HG03097 (cell line): ENCODE measurements around the gene DGKB.

ENCODE experiments used
- ATAC-seq: cut with Tn5 transposase; IDR thresholded peaks from one replicate; pipeline ENCODE4 v1.9.1; 2021; ENCODE audit not compliant: unreplicated experiment, low FRiP score

DGKB gene

DNA sequence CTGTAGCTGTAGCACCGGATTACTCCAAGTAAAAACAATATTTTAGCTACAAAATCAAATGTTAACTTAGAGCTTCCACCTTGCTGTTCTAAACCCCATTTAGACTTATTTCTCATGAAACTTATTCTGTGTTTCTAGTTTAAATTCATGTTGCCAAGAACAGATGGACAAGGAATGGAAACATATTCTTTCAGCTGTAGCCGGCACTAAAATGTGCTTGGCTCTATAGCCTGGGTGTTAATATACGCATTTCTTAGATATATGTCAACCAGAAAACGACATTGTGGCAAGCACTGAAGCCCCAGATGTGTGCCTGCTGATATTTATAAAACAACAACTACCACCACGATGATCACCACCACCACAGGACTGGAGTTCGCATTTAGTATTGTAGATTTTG is 722.8 kb downstream of the DGKB start:
- no peak for ATAC-seq

DNA sequence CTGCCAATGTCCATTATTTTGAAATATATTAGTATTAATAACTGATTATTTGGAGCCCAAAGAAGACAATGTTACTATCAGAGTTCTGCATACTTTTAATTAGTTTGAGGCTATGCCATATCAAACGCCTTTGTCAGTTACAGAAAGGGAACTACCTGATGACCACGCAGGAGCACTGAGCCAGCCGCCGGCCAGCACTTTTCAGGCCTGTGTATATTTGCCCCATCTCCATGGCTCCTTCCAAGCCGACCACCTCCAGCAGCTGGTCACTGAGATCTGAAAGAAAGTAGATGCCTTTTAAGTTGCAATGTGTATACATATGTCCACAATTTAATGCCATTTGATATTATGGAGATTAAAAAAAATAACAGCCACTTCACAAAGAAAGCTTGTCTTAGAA is 724.7 kb downstream of the DGKB start:
- ATAC-seq = no peak

DNA sequence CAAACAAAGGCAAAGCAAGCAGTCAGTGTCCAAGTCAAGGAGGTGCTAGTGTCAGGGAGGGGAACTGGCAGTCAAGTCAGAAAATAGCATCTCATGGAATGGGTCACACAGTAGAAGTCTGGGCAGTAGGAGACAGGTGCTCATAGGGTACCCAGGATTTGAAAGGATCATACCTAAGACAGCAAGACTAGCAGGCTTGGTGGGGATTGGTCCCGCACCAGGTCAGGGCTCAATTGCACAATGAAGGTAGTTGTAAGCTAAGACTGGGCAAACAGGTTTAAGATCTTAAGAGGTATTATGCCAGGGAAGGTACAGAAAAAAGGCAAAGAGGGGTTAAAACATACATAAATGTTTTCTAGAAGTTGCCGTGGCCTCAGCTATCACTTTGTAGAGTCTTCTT is 731.7 kb downstream of the DGKB start:
- ATAC-seq = no peak

DNA sequence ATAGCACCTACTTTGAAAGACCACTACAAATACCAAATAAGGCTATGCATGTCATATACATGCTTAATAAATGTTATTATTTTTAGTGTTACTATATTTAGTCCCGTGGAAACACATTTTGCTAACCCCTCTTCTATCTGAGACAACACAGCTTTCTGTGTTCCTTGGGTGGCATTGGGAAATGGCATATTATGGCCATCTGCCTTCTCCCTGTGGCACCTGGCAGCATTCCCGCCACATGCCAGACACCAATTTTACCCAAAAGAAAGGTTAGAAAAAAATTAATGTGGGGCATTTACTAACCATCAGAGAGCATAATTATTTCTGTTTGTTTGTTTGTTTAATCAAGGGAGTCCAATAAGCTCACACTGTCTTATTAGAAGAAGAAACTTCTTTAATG is 744.4 kb downstream of the DGKB start:
- no peak for ATAC-seq

DNA sequence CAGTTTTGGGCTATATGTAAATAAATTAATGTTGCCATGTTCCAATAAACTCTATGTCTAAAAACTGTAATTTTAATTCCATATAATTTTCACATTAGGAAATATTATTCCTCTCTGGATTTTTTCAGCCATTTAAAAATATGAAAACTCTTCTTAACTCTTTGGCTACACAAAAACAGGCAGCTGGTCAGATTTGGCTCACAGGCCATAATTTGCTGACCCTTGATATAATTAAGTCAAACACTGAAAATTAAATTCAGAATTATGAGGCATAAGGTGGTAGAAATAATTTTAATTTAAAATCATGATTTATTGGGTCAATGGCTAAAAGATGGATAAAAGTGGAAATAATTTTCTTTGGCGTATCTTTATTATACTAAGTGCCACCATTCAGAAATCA is 746.1 kb downstream of the DGKB start:
- ATAC-seq = no peak

DNA sequence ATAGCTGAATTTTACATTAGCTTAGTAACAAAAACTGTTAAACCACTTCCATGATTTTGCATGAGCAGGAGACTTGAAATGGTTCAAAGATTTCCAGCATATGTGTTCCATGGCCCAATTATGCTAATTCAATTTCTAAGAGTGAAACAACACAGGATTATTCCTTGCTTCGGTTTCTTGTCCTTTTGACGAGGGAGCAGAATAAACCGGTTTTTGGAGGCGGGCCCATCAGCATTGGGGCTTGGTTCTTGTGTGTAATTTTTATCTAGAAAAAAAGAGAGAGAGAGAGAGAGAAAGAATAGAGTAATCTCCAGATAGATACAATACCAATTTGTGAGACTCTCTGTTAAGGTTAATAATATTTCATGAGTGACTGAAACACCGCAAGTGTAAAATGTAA is 753.6 kb downstream of the DGKB start:
- no peak for ATAC-seq

DNA sequence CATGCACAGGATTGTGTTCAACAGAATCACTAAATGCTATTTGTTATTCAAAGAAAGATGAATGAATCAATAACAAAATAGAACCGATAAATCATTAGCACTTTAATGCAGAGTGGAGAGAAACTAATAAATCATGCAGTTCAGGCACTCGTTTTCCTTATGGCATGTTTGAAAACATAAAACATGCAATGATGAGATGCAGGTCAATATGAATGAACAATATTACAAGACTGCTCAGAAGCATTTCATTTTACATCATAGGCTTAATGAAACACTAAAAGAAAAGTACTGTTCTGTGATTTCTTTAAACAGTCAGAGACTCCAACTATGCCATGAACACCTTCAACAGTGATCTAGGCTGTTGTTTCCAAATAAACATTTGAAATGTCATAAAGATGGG is 755.0 kb downstream of the DGKB start:
- no peak for ATAC-seq

DNA sequence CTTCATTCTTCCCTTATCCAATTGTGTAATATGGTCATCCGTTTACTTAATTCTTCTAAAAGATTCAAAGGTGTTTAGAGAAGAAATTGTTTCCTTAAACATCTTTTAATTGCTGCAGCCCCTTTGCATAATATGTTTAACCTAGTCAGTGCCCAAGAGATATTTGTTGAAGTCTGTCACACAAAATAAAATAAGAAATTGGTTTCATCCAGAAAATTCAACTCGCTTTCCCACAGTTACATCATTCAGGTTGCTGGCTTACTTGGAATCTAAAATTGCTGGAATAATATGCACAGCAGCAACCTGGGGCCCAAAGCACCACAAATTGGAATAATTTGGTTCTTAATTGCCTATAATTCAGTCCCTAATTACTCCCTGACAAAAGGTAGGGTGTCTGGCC is 758.0 kb downstream of the DGKB start:
- no peak for ATAC-seq

DNA sequence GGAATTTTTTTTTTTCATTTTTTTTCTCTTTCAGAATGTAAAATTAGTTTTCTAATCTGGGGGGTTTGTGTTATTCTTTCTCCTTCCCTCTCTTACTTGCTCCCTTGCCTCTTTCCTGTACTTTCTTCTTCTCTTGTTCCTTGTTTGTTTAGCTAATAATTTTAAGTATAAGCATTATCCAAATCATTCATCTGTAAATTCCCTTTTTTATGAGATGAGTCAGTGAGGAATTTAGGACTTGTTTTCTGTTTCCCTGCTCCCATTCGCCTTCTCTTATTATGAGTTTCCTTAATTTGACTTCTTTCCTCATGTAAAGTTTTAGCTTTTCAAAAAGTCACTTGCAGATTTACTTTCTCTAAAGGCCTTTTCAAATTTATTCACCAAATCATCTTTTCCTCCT is 758.4 kb downstream of the DGKB start:
- ATAC-seq = no peak

DNA sequence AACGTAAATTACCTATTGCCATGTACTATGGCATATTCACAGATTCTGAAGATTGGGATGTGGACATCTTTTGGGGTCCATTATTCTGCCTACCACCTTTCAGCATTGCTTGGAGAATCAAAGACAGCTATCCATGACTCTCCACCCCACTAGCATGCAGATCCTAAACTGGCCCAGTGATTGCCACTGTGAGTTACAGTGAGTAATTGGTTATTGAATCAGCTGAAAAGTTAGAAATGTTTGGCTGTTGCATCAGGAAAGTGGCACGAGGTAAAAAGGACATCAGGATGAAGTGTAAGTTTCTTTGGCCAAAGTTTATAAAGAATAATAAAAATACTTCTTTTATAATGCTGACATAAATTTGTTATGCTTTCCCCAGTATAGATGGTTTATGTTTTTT is 764.9 kb downstream of the DGKB start:
- ATAC-seq = no peak

DNA sequence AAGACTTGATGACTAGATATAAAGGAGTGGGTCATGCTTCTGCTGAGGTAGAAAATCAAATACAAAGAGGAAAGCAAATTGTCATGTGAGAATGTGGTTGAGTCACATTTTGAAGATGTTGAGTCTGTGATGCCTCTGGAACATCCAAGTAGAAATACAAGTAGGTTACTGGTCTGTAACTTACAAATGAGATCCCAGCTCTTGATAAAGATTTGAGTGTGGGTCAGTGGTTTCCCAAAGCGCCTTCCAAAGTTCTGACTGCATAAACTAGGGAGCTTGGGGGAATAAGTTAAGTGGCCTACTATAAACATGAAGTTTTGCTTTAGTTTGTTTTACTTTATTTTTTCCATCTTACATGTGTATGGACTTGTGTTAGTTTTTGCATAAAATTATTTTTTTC is 768.8 kb downstream of the DGKB start:
- ATAC-seq = no peak

DNA sequence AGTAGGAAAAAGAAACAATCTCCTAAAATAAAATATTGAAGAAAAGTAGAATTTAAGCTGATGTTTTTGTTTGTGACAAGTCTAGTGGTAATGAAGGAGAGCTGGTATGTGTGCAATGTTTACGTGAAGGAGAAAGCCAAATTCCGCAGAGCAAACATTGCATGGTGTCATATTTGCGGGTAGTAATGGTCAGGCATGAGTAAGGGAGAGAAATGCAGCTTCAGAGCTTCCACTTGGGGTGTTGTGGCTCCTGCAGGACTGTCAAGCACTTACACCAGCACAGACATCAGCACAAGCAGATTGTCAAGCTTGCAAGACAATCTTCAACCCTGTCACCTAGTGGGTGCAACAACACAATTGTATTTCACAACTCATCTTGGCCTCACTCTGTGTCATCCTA is 776.6 kb downstream of the DGKB start:
- ATAC-seq = no peak

DNA sequence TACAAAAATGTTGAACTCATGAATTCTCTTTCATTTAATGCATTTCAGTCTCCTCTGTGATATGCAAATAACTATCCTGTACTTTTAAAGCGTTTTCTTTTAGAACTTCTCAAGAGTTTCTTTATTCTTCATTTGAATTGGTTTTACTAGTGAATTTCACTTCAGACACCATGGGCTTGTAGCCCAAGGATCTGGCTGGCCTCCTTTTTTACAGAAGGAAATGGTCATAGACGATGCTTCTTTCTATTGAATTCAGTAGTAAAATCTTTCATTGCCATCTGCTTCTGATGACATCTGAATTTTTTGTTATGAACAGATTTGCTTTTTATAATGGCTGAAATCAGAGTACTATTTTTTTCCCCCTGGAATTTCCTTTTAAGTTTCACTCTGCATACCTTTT is 777.8 kb downstream of the DGKB start:
- no peak for ATAC-seq

DNA sequence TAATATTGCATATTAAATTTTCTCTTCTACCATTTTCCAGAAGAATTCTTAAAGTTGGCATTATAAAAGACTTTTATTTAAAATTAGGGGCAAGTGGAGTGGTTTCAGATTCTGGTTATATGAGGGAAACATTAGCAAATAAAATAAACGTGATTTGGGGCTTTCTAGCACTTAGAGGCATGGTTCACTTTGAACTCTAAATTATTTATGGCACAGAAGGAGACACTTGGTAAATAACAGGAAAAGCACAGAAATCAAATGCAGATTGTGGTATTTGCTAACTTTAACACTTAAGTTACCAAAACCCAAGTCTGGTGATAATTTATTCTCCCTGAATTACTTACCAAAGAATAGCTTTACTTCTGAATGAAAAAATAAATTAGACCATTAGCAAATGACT is 778.6 kb downstream of the DGKB start:
- no peak for ATAC-seq

DNA sequence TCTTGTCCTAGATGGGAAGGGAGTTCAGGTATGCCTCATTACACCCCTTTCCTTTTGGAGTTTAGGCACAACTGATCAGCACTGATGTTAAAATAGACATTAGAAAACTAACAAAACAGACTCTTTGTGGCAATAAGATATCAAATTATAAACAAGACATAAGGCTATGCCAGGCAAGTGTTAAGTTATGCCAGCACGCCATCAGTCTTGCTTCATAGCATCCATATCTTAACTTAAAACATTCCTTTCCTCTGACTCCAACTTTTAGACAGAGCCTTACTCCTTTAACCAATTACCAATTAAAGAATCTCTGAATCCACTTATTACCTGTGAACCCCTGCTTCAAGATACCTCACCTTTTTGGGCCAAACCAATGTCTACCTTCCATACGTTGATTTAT is 786.9 kb downstream of the DGKB start:
- ATAC-seq = no peak

DNA sequence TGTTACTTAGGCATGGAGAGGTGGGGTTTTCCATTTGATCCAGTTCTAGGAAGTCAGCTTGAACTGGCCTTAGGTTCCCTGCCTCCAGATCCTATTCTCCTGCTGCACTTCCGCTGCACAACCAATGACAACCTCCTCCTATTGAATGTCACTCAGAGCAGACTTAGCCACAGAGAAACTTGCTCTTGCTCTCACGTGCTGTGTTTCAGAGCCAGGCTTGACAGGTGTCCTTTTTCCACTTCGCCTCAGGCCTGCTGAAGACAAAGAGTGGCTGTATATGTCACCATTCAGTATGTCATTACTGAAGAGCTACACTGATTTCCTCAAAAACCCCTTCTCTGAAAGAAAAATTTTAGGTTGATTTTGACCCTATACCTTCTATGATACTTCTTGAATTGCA is 797.7 kb downstream of the DGKB start:
- ATAC-seq = no peak

DNA sequence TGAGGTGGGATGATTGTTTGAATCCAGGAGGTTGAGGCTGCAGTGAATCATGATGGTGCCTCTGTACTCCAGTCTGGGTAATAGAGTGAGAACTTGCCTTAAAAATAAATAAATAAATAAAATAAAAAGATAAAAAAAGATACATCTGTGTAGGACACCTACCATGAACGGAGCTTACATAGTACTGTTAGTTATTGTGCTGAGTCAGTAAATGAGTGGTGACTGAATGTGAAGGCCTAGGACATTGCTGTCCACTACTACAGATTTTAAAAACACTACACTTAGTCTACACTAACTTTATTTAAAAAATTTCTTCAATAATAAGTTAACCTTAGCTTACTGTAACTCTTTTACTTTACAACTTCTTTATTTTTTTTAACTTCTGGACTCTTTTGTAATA is 806.4 kb downstream of the DGKB start:
- ATAC-seq = no peak

DNA sequence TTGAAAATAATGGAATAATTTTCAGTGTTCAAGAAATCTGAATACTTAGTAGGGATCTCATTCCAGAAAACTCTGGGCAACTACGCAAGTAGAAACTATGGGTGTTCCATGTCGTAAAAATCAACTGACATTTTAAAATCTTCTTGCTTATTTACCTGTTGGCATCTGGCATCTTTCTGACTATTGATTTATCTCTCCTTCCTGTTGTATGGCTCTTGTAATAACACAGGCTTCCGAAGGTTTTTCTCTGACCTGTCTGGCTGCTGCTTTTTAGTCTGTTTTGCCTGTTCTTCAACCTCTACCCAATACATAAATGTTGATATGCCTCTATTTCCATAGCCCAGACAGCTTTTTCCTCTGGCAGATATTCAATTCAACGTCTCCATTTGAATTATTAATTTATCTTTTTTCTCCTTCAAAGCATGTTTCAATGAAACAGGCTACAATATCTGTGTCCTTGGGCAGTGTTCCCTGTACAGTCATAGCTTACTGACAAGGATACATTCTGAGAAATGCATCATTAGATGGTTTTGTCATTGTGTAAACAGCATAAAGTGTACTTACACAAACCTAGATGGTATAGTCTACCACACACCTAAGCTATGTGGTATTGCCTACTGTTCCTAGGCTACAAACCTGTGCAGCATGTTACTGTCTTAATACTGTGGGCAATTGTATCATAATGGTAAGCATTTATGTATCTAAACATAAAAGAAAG is 807.2 kb downstream of the DGKB start:
- ATAC-seq = no peak
